Right lobe of liver (tissue), 6 donors: Measurements from ENCODE around the gene ACTG1. TPM values are rescaled to one million over a fixed set of nuclear protein-coding genes. Genes with fewer than 3 reads are reported as not detected.
A peak's percentile ranks its signal among the peaks of the same experiment; 100 is the strongest.

Experiments used
- ATAC-seq, 4 donors: fragments of 200-7000 bp; cut with Tn5 transposase; one replicate each; pipeline ENCODE4 v1.9.1; 2020; ENCODE audit warnings: mild to moderate bottlenecking in 4 of 4, moderate library complexity in 4 of 4
- DNase-seq, 3 donors: peaks; one replicate each; pipeline ENCODE4 v3.0.0-alpha.2; 2020
- H3K27ac ChIP-seq, 3 donors: fragments of 200-600 bp; one replicate each; pipeline ENCODE4 v1.8.0; 2022
- H3K27me3 ChIP-seq, 2 donors: fragments of 200-600 bp; one replicate each; pipeline ENCODE4 v1.8.0; 2022
- H3K36me3 ChIP-seq, 4 donors: fragments of 200-600 bp; sonication (generic) in 1 of 4; one replicate each; pipeline versions ENCODE4 v1.5.1 to v1.8.0; 2017 to 2022; ENCODE audit warnings: control low read depth in 1 of 4
- H3K4me1 ChIP-seq, 4 donors: fragments of 200-600 bp; sonication (generic) in 1 of 4; one replicate each; pipeline versions ENCODE4 v1.5.1 to v1.8.0; 2017 to 2022; ENCODE audit warnings: control low read depth in 1 of 4
- H3K4me3 ChIP-seq, 3 donors: fragments of 200-600 bp; one replicate each; pipeline ENCODE4 v1.8.0; 2022
- H3K9me3 ChIP-seq, 4 donors: fragments of 200-600 bp; sonication (generic) in 1 of 4; one replicate each; pipeline versions ENCODE4 v1.5.1 to v1.8.0; 2017 to 2022; ENCODE audit warnings: control low read depth in 1 of 4
- POLR2A ChIP-seq: fragments of 450-650 bp; IDR thresholded peaks from one replicate; pipeline ENCODE4 v1.6.1; 2017; ENCODE audit warnings: antibody characterized with exemption, mild to moderate bottlenecking
- WGBS: methylation state at CpG from one replicate; pipeline ENCODE4 v1.1.6; 2018; ENCODE audit warnings: low coverage, low lambda C conversion rate; ENCODE audit not compliant: insufficient coverage; ENCODE audit errors: missing lambda C conversion rate; 5-methylcytosine and 5-hydroxymethylcytosine counted together
- intact Hi-C, 2 donors: fragments of 100-400 bp; cut with DNase I; formaldehyde crosslinking; loops; one replicate each; pipeline versions ENCODE4 v1.11.2 to v1.14.1; 2022
- total RNA-seq, 6 experiments: library from RNA; depleted of rRNA in 2 of 6; stranded (reverse); fragments of >200 nt in 2 of 6; fragmentation: NEBNext Ultra II Directional in 3 of 6; extraction: Animal tissue kit (Norgen Biotek cat#: 25700) in 3 of 6; gene quantifications; one replicate each; pipeline versions ENCODE4 v1.1.0 to v1.2.4, GENCODE V29; 2016 to 2023
- TF ChIP-seq, protein P1 (sequence below), 4 donors: fragments of 200-600 bp in 3 of 4; fragments of 450-650 bp in 1 of 4; IDR thresholded peaks; one replicate each; pipeline versions ENCODE4 v1.5.1 to v1.8.0; 2016 to 2022; ENCODE audit warnings: antibody characterized with exemption in 4 of 4, mild to moderate bottlenecking in 2 of 4
- donor health status: DM: no; HTN: yes; CAD: no.
- donor health status: DM: no; HTN: no; CAD: no.
- donor health status: DM: no; HTN: no; CAD: no.
- donor health status: DM: no; HTN: yes; CAD: no.
- donor health status: DM: no; HTN: yes; CAD: no.

The ACTG1 gene
- total RNA-seq, 6 experiments from 2014 or later: 218 to 2,508 (median 1,326) TPM

DNA sequence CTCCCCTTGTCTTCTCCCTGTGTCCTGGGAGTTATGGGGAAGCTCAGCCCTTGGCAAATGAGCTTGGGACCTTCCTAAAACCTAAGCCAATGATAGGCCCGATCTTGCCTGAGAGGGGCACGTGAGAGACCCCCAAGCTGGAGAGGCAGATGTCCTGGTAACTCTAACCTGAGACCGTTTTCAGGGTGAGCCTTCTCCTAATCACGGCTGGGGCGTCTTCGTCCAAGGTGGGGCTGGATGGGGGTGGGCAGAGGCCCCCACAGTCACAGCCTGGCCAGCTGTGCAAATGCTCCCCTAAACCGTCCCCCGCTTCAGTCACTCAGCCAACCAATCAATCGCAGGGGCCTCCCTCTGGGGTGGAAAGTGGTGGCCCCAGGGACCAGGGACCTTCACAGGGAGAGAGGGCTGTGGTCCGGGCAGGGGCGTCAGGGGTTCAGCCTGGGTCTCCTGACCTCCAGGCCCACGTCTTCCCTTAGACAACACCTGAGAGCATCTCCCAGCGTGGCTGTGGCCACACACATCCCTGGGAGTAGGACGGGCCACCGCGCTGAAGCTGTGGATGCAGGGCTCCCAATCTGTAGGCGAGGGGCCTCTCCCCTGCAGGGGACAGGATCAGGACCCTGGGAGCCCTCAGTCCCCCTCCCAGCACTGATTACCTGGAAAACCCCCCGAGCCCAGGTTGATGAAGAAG is 30.6 kb downstream of the ACTG1 start:
- H3K4me3 ChIP-seq: peak overlapping the region in 2 of 3 donors; percentile 26 to 44
- H3K9me3 ChIP-seq: no peaks in the 10 kb centered on the region
- intact Hi-C loops: loop anchor here (5.0 to 10.0 kb wide), 3 partner anchors 97 to 230 kb away; no protein-coding TSS in a partner anchor
- H3K27me3 ChIP-seq: no peaks in the 10 kb centered on the region
- no peaks in the 10 kb centered on the region for H3K36me3 ChIP-seq
- no peak overlapping the region for H3K27ac ChIP-seq
- DNase-seq (no peak), ATAC-seq (no peak)
- H3K4me1 ChIP-seq: peaks cover 0 to 5% (median 0%) of the 10 kb centered on the region in 4 donors
- 17% methylated on average over 1 of the region's 18 CpGs for WGBS
- no peak for TF ChIP-seq POLR2A
- TF ChIP-seq, protein P1, sequence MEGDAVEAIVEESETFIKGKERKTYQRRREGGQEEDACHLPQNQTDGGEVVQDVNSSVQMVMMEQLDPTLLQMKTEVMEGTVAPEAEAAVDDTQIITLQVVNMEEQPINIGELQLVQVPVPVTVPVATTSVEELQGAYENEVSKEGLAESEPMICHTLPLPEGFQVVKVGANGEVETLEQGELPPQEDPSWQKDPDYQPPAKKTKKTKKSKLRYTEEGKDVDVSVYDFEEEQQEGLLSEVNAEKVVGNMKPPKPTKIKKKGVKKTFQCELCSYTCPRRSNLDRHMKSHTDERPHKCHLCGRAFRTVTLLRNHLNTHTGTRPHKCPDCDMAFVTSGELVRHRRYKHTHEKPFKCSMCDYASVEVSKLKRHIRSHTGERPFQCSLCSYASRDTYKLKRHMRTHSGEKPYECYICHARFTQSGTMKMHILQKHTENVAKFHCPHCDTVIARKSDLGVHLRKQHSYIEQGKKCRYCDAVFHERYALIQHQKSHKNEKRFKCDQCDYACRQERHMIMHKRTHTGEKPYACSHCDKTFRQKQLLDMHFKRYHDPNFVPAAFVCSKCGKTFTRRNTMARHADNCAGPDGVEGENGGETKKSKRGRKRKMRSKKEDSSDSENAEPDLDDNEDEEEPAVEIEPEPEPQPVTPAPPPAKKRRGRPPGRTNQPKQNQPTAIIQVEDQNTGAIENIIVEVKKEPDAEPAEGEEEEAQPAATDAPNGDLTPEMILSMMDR (IDR thresholded peaks at IDR 0.05): no peak

DNA sequence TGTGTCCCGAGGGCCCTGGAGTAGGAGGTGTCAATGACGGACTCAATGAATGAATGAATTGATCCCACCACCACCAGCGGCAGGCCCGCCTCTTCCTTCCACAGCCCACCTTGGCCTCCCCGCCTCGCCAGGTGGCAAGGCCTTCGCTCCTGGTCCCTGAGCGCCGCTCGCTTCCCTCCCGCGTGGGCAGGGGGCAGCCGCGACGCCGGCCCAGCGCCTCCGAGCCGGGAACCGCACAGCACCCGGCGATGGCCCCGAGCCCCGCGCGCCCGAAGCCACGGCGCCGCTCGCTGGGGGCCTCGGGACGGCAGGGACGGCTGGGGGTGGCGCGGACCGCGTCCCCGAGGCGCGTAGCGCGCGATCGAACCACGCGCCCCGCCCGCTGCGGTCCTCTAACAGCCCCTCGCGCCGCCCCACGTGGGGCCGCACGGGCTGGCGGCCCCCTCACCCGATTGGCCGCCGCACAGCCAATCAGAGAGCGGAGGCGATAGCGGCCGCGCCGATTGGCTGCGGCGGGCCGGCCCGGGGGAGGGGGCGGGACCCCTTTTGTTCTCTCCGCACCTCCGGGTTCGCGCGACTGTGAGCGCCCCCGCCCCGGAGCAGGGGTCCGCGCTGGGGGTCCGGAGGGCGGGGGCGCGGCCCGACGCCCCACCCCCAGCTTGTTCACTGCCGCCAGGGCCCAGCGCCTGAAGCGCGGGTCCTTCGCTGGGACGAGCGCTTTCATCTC is 31.4 kb downstream of the ACTG1 start:
- no peaks in the 10 kb centered on the region for H3K36me3 ChIP-seq
- H3K27ac ChIP-seq: no peak overlapping the region
- intact Hi-C loops: loop anchor here (5.0 to 10.0 kb wide), 3 partner anchors 96 to 229 kb away; no protein-coding TSS in a partner anchor
- H3K27me3 ChIP-seq: no peaks in the 10 kb centered on the region
- no peaks in the 10 kb centered on the region for H3K9me3 ChIP-seq
- peak overlapping the region in 2 of 3 donors; percentile 26 to 44 for H3K4me3 ChIP-seq
- ATAC-seq (peak; percentile 27 to 56 (median 38)), DNase-seq (peak in 1 of 3 donors; percentile 49)
- peaks cover 0 to 5% (median 0%) of the 10 kb centered on the region in 4 donors for H3K4me1 ChIP-seq
- 56% methylated on average over 3 of the region's 94 CpGs for WGBS
- no peak for TF ChIP-seq POLR2A
- TF ChIP-seq, protein P1 (IDR thresholded peaks at IDR 0.05): no peak

DNA sequence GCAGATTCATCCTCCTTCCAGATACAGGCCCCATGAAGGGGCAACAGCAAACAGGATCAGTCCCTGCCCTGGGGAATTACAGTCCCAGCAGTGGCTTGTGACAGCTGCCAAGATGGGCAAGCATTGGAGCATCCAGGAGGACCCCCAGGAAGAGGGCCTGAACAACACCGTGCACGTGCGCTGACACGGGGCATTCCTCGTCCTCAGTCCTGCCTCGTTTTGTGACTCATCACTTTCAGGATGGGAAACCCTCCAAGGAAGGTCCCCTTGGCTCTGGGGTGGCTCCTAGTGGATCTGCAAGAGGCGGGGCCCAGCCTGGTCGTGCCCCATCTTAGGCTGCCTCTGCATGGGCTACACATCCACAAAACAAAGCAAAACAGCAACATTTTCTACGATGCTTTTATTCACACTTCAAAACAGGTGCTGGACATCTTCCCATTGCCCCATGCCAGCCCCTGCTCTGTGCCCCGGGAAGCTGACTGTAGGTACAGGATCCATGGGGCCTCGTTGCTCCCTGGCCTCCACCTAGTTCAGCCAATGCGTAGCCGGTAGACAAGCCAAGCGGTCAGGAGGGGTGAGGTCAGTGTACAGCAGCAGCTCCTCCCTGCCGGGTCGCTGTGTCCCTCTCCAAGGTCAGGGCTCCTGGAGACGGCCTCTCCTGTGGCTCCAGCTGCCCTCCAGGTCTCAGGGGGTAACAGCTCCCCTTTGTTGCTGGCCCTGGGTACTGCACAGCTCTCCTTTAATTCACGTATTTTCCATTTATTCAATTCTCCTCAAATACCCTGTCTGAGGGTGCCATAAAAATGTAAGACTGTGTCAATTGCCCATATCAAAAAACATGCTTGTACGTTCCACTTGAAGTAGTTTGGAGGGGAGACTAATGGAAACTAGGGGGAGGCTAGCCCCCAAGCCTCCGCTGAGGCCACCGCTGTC is 32.2 kb downstream of the ACTG1 start:
- Histone ChIP-seq H3K36me3 (no peaks in the 10 kb centered on the region), H3K27ac (no peak overlapping the region), H3K4me3 (no peak overlapping the region), H3K4me1 (peaks cover 0 to 5% (median 0%) of the 10 kb centered on the region in 4 donors), H3K27me3 (no peaks in the 10 kb centered on the region), H3K9me3 (no peaks in the 10 kb centered on the region)
- no peak for ATAC-seq
- no peak for DNase-seq
- intact Hi-C loops: loop anchor here (5.0 to 10.0 kb wide), 3 partner anchors 96 to 228 kb away; no protein-coding TSS in a partner anchor
- 75% methylated on average over 12 of the region's 21 CpGs for WGBS
- TF ChIP-seq, protein P1 (IDR thresholded peaks at IDR 0.05): no peak
- TF ChIP-seq POLR2A: no peak
